Measurements from ENCODE around the gene GNAZ.
A peak's percentile ranks its signal among the peaks of the same experiment; 100 is the strongest.

Gene GNAZ

GRCh38 chr22:23069502-23070357 lies 589 bp upstream of the GNAZ start:
- in situ Hi-C loops (cut with HindIII; ENCODE audit: low sequenced_read_pairs): no loop called here
- TF ChIP-seq, protein P1, sequence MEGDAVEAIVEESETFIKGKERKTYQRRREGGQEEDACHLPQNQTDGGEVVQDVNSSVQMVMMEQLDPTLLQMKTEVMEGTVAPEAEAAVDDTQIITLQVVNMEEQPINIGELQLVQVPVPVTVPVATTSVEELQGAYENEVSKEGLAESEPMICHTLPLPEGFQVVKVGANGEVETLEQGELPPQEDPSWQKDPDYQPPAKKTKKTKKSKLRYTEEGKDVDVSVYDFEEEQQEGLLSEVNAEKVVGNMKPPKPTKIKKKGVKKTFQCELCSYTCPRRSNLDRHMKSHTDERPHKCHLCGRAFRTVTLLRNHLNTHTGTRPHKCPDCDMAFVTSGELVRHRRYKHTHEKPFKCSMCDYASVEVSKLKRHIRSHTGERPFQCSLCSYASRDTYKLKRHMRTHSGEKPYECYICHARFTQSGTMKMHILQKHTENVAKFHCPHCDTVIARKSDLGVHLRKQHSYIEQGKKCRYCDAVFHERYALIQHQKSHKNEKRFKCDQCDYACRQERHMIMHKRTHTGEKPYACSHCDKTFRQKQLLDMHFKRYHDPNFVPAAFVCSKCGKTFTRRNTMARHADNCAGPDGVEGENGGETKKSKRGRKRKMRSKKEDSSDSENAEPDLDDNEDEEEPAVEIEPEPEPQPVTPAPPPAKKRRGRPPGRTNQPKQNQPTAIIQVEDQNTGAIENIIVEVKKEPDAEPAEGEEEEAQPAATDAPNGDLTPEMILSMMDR (IDR thresholded peaks at IDR 0.05; ENCODE audit: low read depth, low read length): no peak
- H3K4me3 ChIP-seq (ENCODE audit: low read depth, low read length): peak overlapping the region; percentile 49
- DNase-seq (ENCODE audit: low read depth, low spot score): peak; percentile 82

- H3K4me3 ChIP-seq (ENCODE audit: low read depth, low read length): peak overlapping the region; percentile 40
- in situ Hi-C loops (cut with HindIII; ENCODE audit: low sequenced_read_pairs): no loop called here
- DNase-seq (ENCODE audit: low read depth, low spot score): no peak
- TF ChIP-seq, protein P1 (IDR thresholded peaks at IDR 0.05; ENCODE audit: low read depth, low read length): no peak
These were observed 1.1 kb downstream of the GNAZ start for GRCh38 chr22:23071230-23072076.

GRCh38 chr22:23072077-23072910 lies 2.0 kb downstream of the GNAZ start:
- DNase-seq (ENCODE audit: low read depth, low spot score): peak; percentile 3
- no peak overlapping the region for H3K4me3 ChIP-seq (ENCODE audit: low read depth, low read length)
- in situ Hi-C loops (cut with HindIII; ENCODE audit: low sequenced_read_pairs): no loop called here
- TF ChIP-seq, protein P1 (IDR thresholded peaks at IDR 0.05; ENCODE audit: low read depth, low read length): no peak

DNA sequence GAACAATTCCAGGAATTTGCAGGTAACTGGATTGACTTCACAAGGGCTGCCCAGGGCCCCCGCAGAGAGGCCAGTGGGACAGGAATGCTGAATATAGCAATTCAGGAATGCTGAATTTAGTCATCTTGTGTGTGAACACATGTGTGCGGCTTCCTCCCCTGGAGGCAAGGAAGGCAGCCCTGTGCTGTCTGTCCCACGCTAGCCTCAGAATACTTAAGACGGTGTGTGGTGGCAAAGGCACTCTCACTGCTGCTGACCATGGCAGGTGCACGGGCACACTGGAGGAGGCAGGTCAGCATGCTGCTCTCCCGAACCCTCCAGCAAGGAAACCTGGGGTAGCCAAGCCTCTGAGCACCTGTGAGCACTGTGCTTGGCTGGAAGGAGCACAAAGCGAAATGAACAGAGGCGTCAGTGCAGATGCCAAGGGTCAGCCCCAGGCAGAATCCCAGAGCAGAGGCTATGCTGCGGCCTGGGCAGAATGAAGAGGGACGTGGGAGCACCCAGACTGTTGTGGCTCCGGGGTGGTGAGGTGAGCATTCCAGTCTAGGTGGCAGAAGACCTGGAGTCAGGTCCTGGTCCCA lies 2.7 kb downstream of the GNAZ start:
- in situ Hi-C loops (cut with HindIII; ENCODE audit: low sequenced_read_pairs): no loop called here
- no peak overlapping the region for H3K4me3 ChIP-seq (ENCODE audit: low read depth, low read length)
- TF ChIP-seq, protein P1 (IDR thresholded peaks at IDR 0.05; ENCODE audit: low read depth, low read length): no peak
- no peak for DNase-seq (ENCODE audit: low read depth, low spot score)

GRCh38 chr22:23073526-23074229 lies 3.4 kb downstream of the GNAZ start:
- TF ChIP-seq, protein P1 (IDR thresholded peaks at IDR 0.05; ENCODE audit: low read depth, low read length): no peak

More at GRCh38 chr22:23073526-23074229, 3.4 kb downstream of the GNAZ start:
- no peak overlapping the region for H3K4me3 ChIP-seq (ENCODE audit: low read depth, low read length)
- in situ Hi-C loops (cut with HindIII; ENCODE audit: low sequenced_read_pairs): no loop called here
- no peak for DNase-seq (ENCODE audit: low read depth, low spot score)
